Thyroid gland (tissue), 4 donors: Measurements from ENCODE around the gene ALCAM. TPM values are rescaled to one million over a fixed set of nuclear protein-coding genes. Genes with fewer than 3 reads are reported as not detected.

ENCODE experiments used
- DNase-seq, 2 donors: peaks; one replicate each; pipeline ENCODE4 v3.0.0-alpha.2; 2019
- H3K27ac ChIP-seq, 3 donors: fragments of 200-600 bp; sonication (generic); 1 replicate in 2 of 3; 2 replicates in 1 of 3; pipeline ENCODE4 v1.5.1; 2016 to 2019; ENCODE audit warnings: mild to moderate bottlenecking in 1 of 3, moderate library complexity in 1 of 3
- H3K27me3 ChIP-seq: fragments of 200-600 bp; sonication (generic); one replicate; pipeline ENCODE4 v1.5.1; 2019
- H3K36me3 ChIP-seq, 2 donors: fragments of 200-600 bp; sonication (generic); one replicate each; pipeline ENCODE4 v1.5.1; 2016 to 2019
- H3K4me1 ChIP-seq, 2 donors: fragments of 200-600 bp; sonication (generic); one replicate each; pipeline ENCODE4 v1.5.1; 2017 to 2019
- H3K4me3 ChIP-seq, 3 donors: fragments of 200-600 bp; sonication (generic); replicated peaks in 1 of 3; 1 replicate in 2 of 3; 2 replicates in 1 of 3; pipeline ENCODE4 v1.5.1; 2016; ENCODE audit warnings: mild to moderate bottlenecking in 1 of 3
- H3K9me3 ChIP-seq: fragments of 200-600 bp; sonication (generic); one replicate; pipeline ENCODE4 v1.5.1; 2017
- POLR2A ChIP-seq, 2 donors: fragments of 450-650 bp; IDR thresholded peaks; one replicate each; pipeline ENCODE4 v1.6.1; 2017; ENCODE audit warnings: antibody characterized with exemption in 2 of 2, mild to moderate bottlenecking in 2 of 2, moderate library complexity in 1 of 2
- WGBS, 2 donors: methylation state at CpG; one replicate each; pipeline ENCODE4 v1.1.5; 2017; 5-methylcytosine and 5-hydroxymethylcytosine counted together
- intact Hi-C: fragments of 100-400 bp; cut with DNase I; formaldehyde crosslinking; loops from one replicate; pipeline ENCODE4 v1.15.1; 2023
- total RNA-seq, 4 donors: library from RNA; depleted of rRNA; stranded (reverse); fragments of >200 nt; gene quantifications; one replicate each; pipeline ENCODE4 v1.2.3, GENCODE V29; 2016
- TF ChIP-seq, protein P1 (sequence below), 6 experiments: fragments of 200-600 bp in 3 of 6; fragments of 450-650 bp in 3 of 6; sonication (generic) in 3 of 6; IDR thresholded peaks; one replicate each; pipeline ENCODE4 v1.5.1; 2016 to 2019; ENCODE audit warnings: antibody characterized with exemption in 6 of 6, mild to moderate bottlenecking in 2 of 6, inconsistent platforms in 1 of 6, moderate library complexity in 1 of 6

Gene ALCAM
- total RNA-seq, 4 donors from 2014 or later, result 86.5 to 129 (median 108) TPM

DNA sequence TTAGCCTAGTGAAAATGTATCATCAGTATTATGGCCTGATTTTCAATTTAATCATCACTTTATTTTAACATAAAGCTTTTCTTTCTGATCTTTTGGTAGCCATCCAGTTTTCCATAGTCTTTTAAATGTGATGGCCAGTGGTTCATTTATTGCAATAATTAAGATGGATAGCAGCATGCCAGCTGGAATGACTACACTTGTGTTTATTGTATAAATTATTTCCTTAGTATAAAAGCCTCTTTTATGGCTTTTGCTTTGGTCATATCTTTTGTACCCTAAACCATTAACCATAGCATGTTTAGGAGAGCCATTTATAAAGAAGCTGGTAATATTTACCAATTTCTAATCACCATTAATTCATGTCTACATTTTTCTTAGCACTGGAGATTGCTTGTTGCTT is 31.7 kb downstream of the ALCAM start:
- H3K36me3 ChIP-seq, result no peaks in the 10 kb centered on the region
- H3K4me3 ChIP-seq, result no peak overlapping the region
- no peak overlapping the region for H3K27ac ChIP-seq
- no peak for DNase-seq
- H3K4me1 ChIP-seq, result peaks cover 4 to 14% of the 10 kb centered on the region in 2 donors
- TF ChIP-seq POLR2A (IDR thresholded peaks at IDR 0.05), result no peak
- TF ChIP-seq, protein P1, sequence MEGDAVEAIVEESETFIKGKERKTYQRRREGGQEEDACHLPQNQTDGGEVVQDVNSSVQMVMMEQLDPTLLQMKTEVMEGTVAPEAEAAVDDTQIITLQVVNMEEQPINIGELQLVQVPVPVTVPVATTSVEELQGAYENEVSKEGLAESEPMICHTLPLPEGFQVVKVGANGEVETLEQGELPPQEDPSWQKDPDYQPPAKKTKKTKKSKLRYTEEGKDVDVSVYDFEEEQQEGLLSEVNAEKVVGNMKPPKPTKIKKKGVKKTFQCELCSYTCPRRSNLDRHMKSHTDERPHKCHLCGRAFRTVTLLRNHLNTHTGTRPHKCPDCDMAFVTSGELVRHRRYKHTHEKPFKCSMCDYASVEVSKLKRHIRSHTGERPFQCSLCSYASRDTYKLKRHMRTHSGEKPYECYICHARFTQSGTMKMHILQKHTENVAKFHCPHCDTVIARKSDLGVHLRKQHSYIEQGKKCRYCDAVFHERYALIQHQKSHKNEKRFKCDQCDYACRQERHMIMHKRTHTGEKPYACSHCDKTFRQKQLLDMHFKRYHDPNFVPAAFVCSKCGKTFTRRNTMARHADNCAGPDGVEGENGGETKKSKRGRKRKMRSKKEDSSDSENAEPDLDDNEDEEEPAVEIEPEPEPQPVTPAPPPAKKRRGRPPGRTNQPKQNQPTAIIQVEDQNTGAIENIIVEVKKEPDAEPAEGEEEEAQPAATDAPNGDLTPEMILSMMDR (IDR thresholded peaks at IDR 0.05), result no peak
- H3K27me3 ChIP-seq, result no peaks in the 10 kb centered on the region
- H3K9me3 ChIP-seq, result no peaks in the 10 kb centered on the region
- intact Hi-C loops, result no loop called here

DNA sequence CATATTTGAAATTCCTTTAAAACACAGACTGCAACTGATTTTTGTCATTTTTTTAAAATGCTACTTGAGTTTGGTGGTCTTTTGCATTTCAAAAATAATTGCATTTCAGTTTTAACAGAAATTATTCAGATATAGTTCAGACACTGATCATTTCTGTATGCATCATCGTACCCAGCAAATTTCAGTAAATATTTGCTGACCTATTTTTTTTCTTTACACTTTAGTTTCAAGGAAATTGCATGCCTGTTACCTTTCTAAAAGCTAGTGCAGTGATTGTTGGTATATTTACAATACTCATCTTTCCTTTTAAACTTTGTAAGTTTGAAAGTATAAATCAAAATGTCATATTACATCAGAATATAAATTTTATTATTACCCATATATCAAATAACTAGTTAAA is 32.4 kb downstream of the ALCAM start:
- H3K36me3 ChIP-seq, result no peaks in the 10 kb centered on the region
- H3K4me1 ChIP-seq, result peaks cover 4 to 14% of the 10 kb centered on the region in 2 donors
- H3K9me3 ChIP-seq, result no peaks in the 10 kb centered on the region
- 92 to 95% methylated on average over 1 of the region's 1 CpG for WGBS, 2 donors
- no peak overlapping the region for H3K27ac ChIP-seq
- H3K27me3 ChIP-seq, result no peaks in the 10 kb centered on the region
- no peak overlapping the region for H3K4me3 ChIP-seq
- DNase-seq, result no peak
- intact Hi-C loops, result no loop called here
- TF ChIP-seq POLR2A (IDR thresholded peaks at IDR 0.05), result no peak
- TF ChIP-seq, protein P1 (IDR thresholded peaks at IDR 0.05), result no peak

DNA sequence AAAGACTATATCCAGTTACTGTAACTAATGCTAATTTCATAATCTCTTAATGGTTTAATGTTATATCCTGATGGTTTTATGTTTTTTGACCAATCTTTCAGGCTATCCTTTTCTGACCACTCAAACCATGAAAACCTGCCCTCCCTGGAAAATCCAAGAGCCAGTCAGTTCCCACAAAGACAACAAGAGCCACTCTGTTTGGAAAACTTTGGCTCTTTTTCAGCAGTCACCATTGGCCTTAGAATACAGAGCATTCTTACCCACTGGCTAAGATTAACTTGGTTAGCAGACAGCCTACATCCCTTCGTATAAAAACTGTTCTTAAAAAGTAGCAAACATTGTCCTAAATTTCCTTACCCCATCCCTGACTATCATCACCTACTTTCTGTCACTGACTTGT is 32.9 kb downstream of the ALCAM start:
- no peak for TF ChIP-seq POLR2A (IDR thresholded peaks at IDR 0.05)
- TF ChIP-seq, protein P1 (IDR thresholded peaks at IDR 0.05), result no peak
- H3K9me3 ChIP-seq, result no peaks in the 10 kb centered on the region
- H3K36me3 ChIP-seq, result no peaks in the 10 kb centered on the region
- no peaks in the 10 kb centered on the region for H3K27me3 ChIP-seq
- H3K4me1 ChIP-seq, result peaks cover 4 to 14% of the 10 kb centered on the region in 2 donors
- H3K4me3 ChIP-seq, result no peak overlapping the region
- no peak for DNase-seq
- H3K27ac ChIP-seq, result no peak overlapping the region
- WGBS, 2 donors, result 44 to 57% methylated on average over 1 of the region's 1 CpG
- intact Hi-C loops, result no loop called here

DNA sequence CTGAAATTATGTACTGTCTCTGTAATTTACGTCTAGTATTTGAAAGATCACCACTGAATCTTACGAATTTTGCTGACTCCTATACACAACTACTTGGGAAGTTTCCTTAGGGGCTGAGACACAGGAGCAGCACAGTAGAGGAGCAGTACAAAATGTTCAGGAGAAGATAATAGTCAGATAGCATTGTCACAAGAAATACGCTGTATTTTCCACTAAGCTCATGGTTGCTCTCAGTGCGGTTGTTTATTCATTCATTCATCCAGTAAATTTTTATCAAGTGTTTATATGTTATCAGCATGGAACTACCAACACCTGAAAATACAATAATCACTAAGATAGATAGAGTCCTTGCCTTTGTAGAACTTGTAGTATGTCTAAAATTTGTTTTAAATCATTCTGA is 34.5 kb downstream of the ALCAM start:
- TF ChIP-seq, protein P1 (IDR thresholded peaks at IDR 0.05), result no peak
- no peak for TF ChIP-seq POLR2A (IDR thresholded peaks at IDR 0.05)
- Histone ChIP-seq H3K36me3 (no peaks in the 10 kb centered on the region), H3K27me3 (no peaks in the 10 kb centered on the region), H3K27ac (no peak overlapping the region), H3K4me1 (peaks cover 4 to 14% of the 10 kb centered on the region in 2 donors), H3K4me3 (no peak overlapping the region), H3K9me3 (no peaks in the 10 kb centered on the region)
- WGBS, 2 donors, result 96% methylated on average over 4 of the region's 4 CpGs
- intact Hi-C loops, result no loop called here
- no peak for DNase-seq

DNA sequence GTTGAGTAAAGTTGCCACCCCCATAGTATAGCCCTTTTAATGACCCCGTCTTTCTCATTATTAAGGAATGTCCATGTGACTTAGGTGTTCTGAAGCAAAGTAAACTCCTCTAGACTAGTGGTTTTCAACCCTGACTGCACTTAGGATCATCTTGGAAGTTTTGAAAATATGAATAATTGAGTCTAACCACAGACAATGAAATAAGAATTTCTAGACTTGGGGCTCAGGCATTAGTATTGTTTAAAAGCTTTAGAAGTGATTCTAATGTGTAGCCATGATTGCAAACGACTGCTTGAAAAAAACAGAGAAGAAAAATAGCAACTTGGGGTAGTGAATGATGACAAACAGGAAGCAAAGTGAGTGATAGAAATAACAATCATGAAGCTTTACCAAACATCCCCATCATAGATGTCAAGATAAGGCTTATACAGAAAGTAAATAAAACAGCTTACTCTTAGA is 35.0 kb downstream of the ALCAM start:
- Histone ChIP-seq H3K4me3 (no peak overlapping the region), H3K27me3 (no peaks in the 10 kb centered on the region), H3K27ac (no peak overlapping the region), H3K4me1 (peaks cover 4 to 14% of the 10 kb centered on the region in 2 donors), H3K36me3 (no peaks in the 10 kb centered on the region), H3K9me3 (no peaks in the 10 kb centered on the region)
- 75 to 81% methylated on average over 2 of the region's 2 CpGs for WGBS, 2 donors
- intact Hi-C loops, result no loop called here
- no peak for TF ChIP-seq POLR2A (IDR thresholded peaks at IDR 0.05)
- TF ChIP-seq, protein P1 (IDR thresholded peaks at IDR 0.05), result no peak
- no peak for DNase-seq
